ENCODE measurements around the gene ARHGAP6.

GRCh38 chrX:11611161-11611560, 54.6 kb downstream of the ARHGAP6 start:
- TF ChIP-seq CTCF (IDR thresholded peaks at IDR 0.05; ENCODE audit: low read depth, low read length) (no peak), POLR2A (IDR thresholded peaks at IDR 0.05; ENCODE audit: extremely low read depth, insufficient read length) (no peak)
- TF ChIP-seq, protein P1, sequence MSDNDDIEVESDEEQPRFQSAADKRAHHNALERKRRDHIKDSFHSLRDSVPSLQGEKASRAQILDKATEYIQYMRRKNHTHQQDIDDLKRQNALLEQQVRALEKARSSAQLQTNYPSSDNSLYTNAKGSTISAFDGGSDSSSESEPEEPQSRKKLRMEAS (IDR thresholded peaks at IDR 0.05; ENCODE audit: low read depth, low read length): no peak
